Neural cell (in vitro differentiated cells): ENCODE measurements around the gene CD40.

ENCODE experiments used
- CTCF ChIP-seq: fragments of 450-650 bp; IDR thresholded peaks from 2 replicates; pipeline ENCODE4 v1.5.1; 2014; ENCODE audit warnings: antibody characterized with exemption, mild to moderate bottlenecking, moderate library complexity; ENCODE audit not compliant: poor library complexity, severe bottlenecking
- POLR2AphosphoS5 ChIP-seq: IDR thresholded peaks from 2 replicates; pipeline ENCODE4 v1.6.1; 2012

GRCh38 chr20:46129955-46130481, 11.9 kb downstream of the CD40 start:
- TF ChIP-seq CTCF: no peak
- TF ChIP-seq POLR2AphosphoS5: no peak
